Measurements from ENCODE around the gene CDK2.
A peak's percentile ranks its signal among the peaks of the same experiment; 100 is the strongest.

Gene CDK2

DNA sequence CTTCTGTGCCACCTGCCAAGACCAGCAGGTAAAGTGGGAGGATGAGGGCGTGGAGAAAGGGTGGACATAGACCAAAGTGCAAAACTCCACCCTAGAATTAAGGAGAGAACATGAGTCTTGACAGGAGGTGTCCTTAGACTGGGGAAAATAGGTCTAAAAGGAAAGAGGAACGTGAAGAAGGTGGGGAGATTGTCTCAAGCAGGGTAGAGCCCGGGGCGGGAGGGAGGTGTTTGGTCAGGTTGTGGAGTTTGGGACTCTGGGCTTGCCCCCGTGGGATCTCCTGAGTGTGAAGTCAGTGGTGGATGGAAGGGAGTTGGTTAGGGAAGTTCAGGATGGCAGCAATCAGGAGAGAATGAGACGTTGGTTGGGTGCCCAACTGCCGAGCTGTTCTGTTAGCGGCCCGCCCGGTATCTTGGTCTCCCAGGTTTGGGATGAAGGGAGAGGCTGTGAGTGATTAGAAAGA lies 35.3 kb upstream of the CDK2 start:
- TF ChIP-seq JUND (IDR thresholded peaks at IDR 0.05; ENCODE audit: low read depth), result no peak
- in situ Hi-C loops (cut with HindIII; ENCODE audit: low pct_unique_long_range_greater_than_20kb, low sequenced_read_pairs), result no loop called here
- DNase-seq (ENCODE audit: low read depth in 1 of 2, low spot score in 1 of 2), result peak in 1 of 2 experiments; percentile 31

DNA sequence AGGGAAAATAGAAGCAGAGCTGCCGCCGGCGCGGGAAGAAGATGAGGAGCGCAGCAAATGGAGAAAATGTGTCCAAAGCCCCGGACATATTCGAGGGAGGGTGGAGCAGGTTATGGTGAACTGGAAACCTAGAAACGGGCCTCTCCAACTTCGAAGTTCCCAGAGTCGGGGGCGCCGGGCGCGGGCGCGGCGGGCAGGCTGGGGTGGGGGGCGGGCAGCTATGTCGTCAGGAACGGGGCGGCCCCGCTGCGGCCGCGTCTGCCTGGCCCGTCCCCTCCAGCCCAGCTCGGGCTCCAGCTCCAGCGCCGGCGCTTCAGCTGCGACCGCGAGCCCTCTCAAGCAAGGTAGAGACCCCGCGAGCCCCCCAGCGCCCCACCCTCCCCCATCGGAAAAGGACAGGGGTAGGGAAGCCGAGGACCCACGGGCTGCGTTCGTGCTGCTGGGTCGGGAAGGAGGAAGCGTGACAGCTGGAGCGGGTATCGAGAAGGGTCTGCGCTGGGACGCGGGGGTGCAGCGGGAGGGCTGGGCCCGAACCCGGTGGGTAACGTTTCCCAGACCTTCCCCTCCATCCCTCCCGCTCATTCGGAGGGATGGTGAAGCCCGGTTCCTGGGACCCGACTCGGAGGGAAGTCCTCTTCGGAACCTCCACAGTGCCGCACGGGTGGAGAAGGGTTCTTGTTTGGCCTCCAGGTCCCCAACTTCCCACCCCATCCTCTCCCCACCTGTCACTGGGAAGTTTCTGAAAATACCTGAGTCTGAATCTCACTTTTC lies 34.7 kb upstream of the CDK2 start:
- peak; percentile 46 to 64 for DNase-seq (ENCODE audit: low read depth in 1 of 2, low spot score in 1 of 2)
- in situ Hi-C loops (cut with HindIII; ENCODE audit: low pct_unique_long_range_greater_than_20kb, low sequenced_read_pairs), result no loop called here
- TF ChIP-seq JUND (IDR thresholded peaks at IDR 0.05; ENCODE audit: low read depth), result no peak

DNA sequence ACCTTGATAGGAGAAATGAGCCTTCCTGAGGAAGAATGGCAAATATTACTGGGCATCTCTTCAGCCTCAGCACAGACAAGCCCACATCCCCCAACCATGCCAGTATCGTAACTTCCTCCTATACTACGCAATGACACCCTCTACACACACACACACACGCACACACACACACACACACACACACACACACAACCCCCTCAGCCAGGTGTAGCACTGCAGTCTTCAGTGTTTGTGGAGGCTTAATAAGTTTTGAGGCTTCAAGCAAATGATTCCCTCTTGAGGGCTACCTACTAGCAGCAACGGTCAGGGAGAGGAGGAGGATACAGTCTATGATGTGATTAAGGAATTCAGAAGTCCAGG lies 34.1 kb upstream of the CDK2 start:
- peak in 1 of 2 experiments; percentile 20 for DNase-seq (ENCODE audit: low read depth in 1 of 2, low spot score in 1 of 2)
- no peak for TF ChIP-seq JUND (IDR thresholded peaks at IDR 0.05; ENCODE audit: low read depth)
- in situ Hi-C loops (cut with HindIII; ENCODE audit: low pct_unique_long_range_greater_than_20kb, low sequenced_read_pairs), result no loop called here

DNA sequence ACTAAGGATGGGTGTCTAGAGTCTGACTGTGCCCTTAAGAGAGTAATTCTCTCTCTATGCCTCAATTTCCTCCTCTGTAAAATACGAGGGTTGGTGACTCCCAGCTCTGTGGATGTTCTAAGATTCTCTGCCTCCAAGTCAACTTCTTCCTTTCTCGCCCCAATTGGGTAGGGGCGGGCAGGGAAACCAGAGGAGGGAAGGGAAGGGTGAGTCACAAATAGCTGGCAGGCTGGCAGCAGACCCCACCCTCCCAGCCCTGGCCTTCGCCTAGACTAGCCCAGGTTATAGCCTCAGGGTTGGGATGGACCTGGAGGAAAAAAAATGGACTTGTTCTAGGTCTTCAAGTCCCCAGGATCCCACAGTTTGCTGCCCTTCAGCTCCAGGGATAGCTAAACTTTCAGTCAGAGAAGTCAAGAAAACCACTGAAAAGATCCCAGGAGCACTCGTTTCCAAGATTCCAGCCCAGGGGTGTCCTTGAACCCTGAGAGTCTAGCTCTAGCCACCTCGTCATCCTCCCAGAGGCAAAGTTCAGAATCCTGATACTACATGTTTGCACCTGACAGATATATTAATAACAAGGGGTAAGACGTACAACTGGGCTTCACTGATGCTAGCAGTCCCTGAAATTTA lies 33.3 kb upstream of the CDK2 start:
- no peak for TF ChIP-seq JUND (IDR thresholded peaks at IDR 0.05; ENCODE audit: low read depth)
- DNase-seq (ENCODE audit: low read depth in 1 of 2, low spot score in 1 of 2), result no peak
- in situ Hi-C loops (cut with HindIII; ENCODE audit: low pct_unique_long_range_greater_than_20kb, low sequenced_read_pairs), result no loop called here

DNA sequence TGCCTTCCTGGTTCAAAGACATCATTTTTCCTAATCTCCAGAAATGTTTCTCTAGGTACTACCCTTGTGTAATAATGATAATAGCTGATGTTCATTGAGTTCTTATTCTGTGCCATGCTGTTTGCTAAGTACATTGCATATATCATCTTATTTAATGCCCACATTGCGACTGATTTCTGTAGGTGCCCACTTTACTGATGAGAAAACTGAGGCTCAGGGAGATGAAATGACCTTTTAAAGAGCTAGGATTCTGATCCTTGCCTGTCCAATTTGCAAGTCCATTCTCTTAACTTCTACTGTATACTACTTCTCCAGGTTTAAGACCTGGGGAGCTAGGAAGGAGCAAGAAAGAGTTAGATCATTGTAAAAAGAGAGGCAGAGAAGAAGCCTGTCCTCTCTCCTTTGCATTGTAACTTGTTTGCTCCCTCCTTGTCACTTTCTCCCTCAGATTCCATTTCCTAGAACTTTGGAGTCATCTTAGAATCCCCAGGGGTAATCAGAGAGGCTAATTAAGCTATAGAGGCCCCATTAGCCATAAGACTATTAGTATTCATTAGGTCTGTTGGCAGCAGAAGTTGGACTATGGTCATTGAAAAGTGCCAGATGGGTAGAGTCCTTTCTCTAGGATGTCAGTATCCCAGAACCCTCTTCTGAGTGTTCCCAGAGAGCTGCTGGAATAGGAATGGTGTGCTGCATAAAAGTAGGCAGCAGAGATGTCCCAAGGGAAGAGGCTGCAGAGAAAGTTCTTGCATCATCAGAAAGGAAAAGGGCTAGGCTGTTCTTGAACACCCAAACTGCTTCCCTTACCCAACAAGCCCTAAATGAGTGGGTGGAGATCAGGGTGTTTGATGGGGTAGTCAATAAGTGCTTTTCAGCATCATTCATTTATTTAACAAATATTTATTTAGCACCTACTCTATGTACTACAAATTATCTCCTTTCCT lies 32.6 kb upstream of the CDK2 start:
- TF ChIP-seq JUND (IDR thresholded peaks at IDR 0.05; ENCODE audit: low read depth), result no peak
- DNase-seq (ENCODE audit: low read depth in 1 of 2, low spot score in 1 of 2), result no peak
- in situ Hi-C loops (cut with HindIII; ENCODE audit: low pct_unique_long_range_greater_than_20kb, low sequenced_read_pairs), result no loop called here

DNA sequence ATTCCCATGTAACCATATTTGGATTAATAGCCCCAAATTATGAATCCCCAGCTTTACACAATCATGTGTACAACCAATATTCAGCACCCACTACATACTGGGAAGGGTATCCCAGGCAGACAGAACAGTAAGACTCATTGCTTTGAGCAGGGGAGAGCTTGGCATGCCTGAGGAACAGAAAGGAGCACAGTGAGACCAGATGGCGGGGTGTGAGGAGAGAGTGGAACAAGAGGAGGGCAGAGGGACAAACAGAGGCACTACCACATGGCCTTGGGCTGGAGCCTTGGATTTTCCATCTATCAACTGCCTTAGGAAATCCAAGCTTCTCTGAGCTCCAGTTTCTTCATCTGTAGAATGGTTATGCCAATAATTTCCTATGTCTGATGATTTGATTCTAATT lies 31.9 kb upstream of the CDK2 start:
- no peak for DNase-seq (ENCODE audit: low read depth in 1 of 2, low spot score in 1 of 2)
- in situ Hi-C loops (cut with HindIII; ENCODE audit: low pct_unique_long_range_greater_than_20kb, low sequenced_read_pairs), result no loop called here
- TF ChIP-seq JUND (IDR thresholded peaks at IDR 0.05; ENCODE audit: low read depth), result no peak

DNA sequence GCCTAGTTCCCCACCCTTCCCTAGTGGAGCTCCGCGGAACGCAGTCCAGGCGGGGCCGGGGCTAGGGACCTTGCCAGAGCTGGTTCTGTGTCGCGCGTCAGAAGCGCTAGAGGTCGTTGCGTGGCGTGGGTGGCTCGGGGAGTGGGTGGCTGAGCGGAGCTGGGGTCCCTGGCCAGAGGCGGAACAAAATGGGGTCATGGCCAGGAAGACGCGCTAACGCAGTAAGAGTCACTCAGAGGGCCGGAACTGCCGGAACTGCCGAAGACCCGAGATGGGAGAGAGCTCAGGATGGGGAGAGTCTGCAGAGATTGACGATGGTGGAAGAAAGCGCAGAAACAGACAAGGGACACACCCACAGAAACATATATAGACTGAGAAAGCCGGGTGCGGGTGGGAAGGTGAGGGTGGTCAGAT lies 30.9 kb upstream of the CDK2 start:
- no peak for DNase-seq (ENCODE audit: low read depth in 1 of 2, low spot score in 1 of 2)
- in situ Hi-C loops (cut with HindIII; ENCODE audit: low pct_unique_long_range_greater_than_20kb, low sequenced_read_pairs), result no loop called here
- no peak for TF ChIP-seq JUND (IDR thresholded peaks at IDR 0.05; ENCODE audit: low read depth)

DNA sequence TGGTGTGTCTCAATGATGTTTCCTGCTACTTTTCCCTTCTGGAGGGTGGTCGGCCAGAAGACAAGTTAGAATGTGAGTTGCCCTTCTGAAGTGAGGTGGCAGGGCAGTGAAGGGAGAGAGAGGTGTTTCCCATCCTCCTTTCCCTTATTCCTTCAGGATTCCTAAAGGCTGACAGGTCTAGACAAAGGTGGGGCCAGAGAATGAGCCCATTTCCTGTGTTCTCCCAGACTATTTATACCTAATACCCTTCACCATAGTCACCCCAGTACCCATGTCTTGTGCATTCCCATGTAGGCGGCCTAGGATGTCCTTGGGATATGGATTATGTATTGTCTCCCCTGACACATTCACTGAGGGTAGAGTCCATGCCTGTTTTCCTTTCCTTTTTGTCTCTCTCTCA lies 28.6 kb upstream of the CDK2 start:
- TF ChIP-seq JUND (IDR thresholded peaks at IDR 0.05; ENCODE audit: low read depth), result no peak
- in situ Hi-C loops (cut with HindIII; ENCODE audit: low pct_unique_long_range_greater_than_20kb, low sequenced_read_pairs), result no loop called here
- no peak for DNase-seq (ENCODE audit: low read depth in 1 of 2, low spot score in 1 of 2)

DNA sequence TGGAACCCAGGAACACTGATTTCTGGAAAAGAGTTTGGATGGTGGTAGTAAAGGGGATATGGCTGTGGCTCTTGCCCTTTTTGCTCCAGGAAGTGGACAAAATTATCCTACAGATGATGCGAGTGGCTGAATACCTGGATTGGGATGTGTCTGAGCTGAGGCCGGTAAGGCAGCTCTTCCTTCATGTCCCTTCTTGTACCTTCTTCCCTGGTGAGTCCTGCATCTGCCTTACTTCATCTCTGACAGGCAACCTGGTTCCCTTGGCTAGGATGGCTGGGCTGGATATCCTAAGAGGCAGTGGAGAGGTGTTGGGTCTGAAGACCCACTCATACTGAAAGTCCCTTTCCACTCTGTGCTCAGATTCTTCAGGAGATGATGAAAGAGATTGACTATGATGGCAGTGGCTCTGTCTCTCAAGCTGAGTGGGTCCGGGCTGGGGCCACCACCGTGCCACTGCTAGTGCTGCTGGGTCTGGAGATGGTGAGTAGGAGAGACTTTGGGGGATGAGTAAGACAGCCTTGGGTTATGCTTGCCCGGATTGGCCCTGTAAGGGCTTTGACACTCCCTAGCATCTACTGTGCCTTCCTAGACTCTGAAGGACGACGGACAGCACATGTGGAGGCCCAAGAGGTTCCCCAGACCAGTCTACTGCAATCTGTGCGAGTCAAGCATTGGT lies 27.7 kb upstream of the CDK2 start:
- no peak for TF ChIP-seq JUND (IDR thresholded peaks at IDR 0.05; ENCODE audit: low read depth)
- in situ Hi-C loops (cut with HindIII; ENCODE audit: low pct_unique_long_range_greater_than_20kb, low sequenced_read_pairs), result no loop called here
- no peak for DNase-seq (ENCODE audit: low read depth in 1 of 2, low spot score in 1 of 2)

DNA sequence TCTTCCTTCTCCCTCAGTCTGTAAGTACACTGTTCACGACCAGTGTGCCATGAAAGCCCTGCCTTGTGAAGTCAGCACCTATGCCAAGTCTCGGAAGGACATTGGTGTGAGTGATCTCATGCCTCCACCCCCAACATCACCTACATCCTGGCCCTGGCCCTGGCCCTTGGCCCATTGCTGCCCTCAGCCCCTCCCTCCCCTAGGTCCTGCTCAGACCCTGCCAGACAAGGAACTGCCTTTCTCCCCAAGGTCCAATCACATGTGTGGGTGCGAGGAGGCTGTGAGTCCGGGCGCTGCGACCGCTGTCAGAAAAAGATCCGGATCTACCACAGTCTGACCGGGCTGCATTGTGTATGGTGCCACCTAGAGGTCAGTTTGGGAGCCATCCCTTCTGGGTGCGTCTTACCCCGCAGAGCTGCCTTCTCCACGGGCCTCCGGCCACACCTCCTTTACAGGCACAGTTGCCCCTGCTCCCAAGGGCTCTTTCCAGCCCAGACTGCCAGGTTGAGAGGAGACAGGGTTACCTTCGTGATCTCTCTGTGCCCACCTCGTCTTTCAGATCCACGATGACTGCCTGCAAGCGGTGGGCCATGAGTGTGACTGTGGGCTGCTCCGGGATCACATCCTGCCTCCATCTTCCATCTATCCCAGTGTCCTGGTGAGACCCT lies 26.4 kb upstream of the CDK2 start:
- no peak for TF ChIP-seq JUND (IDR thresholded peaks at IDR 0.05; ENCODE audit: low read depth)
- in situ Hi-C loops (cut with HindIII; ENCODE audit: low pct_unique_long_range_greater_than_20kb, low sequenced_read_pairs), result no loop called here
- peak; percentile 73 to 94 for DNase-seq (ENCODE audit: low read depth in 1 of 2, low spot score in 1 of 2)

DNA sequence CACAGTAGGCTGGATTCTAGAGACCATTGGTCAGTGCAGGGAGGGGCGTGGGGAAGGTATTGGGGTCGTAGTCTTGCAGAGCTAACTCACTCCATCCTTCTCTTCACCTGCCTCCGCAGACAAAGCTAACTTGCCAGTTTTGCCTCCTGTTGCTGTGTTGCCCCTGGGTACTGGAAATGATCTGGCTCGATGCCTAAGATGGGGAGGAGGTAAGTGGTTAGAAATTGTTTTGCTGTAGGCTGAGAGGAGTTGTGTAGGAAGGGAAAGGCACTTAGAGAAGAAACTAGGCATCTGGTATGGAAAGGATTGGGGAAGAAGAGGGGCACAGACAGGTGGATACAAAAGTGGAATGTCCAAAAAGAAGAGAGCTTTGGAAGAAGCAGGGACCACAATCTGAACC lies 24.6 kb upstream of the CDK2 start:
- no peak for DNase-seq (ENCODE audit: low read depth in 1 of 2, low spot score in 1 of 2)
- TF ChIP-seq JUND (IDR thresholded peaks at IDR 0.05; ENCODE audit: low read depth), result no peak
- in situ Hi-C loops (cut with HindIII; ENCODE audit: low pct_unique_long_range_greater_than_20kb, low sequenced_read_pairs), result no loop called here
